Smooth muscle cell (in vitro differentiated cells): ENCODE data around the gene S1PR3. TPM values are rescaled to one million over a fixed set of nuclear protein-coding genes. Genes with fewer than 3 reads are reported as not detected.

ENCODE experiments used
- DNase-seq: peaks from one replicate; lab custom pipeline; 2025; ENCODE audit not compliant: unreplicated experiment; lab: John Stamatoyannopoulos, UW
- H2AFZ ChIP-seq: fragments of 200-600 bp; sonication (generic); 2 replicates; pipeline ENCODE4 v1.6.0; 2016; ENCODE audit warnings: antibody characterized with exemption, low read depth, mild to moderate bottlenecking
- H3F3A ChIP-seq: fragments of 200-600 bp; sonication (generic); 2 replicates; pipeline ENCODE4 v1.6.0; 2017; ENCODE audit warnings: antibody characterized with exemption, low read depth
- H3K27ac ChIP-seq: fragments of 200-600 bp; sonication (generic); 2 replicates; pipeline ENCODE4 v1.5.1; 2016; ENCODE audit warnings: low read depth, mild to moderate bottlenecking
- H3K27me3 ChIP-seq: fragments of 200-600 bp; sonication (generic); 2 replicates; pipeline ENCODE4 v1.6.1; 2016; ENCODE audit warnings: low read depth, mild to moderate bottlenecking
- H3K36me3 ChIP-seq: fragments of 200-600 bp; sonication (generic); 2 replicates; pipeline ENCODE4 v1.5.1; 2016; ENCODE audit warnings: low read depth
- H3K4me1 ChIP-seq: fragments of 200-600 bp; sonication (generic); 2 replicates; pipeline ENCODE4 v1.5.1; 2016; ENCODE audit warnings: low read depth
- H3K4me2 ChIP-seq: fragments of 200-600 bp; sonication (generic); 2 replicates; pipeline ENCODE4 v1.6.0; 2016; ENCODE audit warnings: mild to moderate bottlenecking
- H3K4me3 ChIP-seq: fragments of 200-600 bp; sonication (generic); 2 replicates; pipeline ENCODE4 v1.5.1; 2016; ENCODE audit warnings: mild to moderate bottlenecking
- H3K79me2 ChIP-seq: fragments of 200-600 bp; sonication (generic); 2 replicates; pipeline ENCODE4 v1.6.0; 2016; ENCODE audit warnings: low read depth, mild to moderate bottlenecking
- H3K9ac ChIP-seq: fragments of 200-600 bp; sonication (generic); 2 replicates; pipeline ENCODE4 v1.6.0; 2016; ENCODE audit warnings: low read depth
- H3K9me3 ChIP-seq: fragments of 200-600 bp; sonication (generic); replicated peaks from 2 replicates; pipeline ENCODE4 v1.5.1; 2016; ENCODE audit warnings: low read depth
- H4K20me1 ChIP-seq: fragments of 200-600 bp; sonication (generic); 2 replicates; pipeline ENCODE4 v1.6.0; 2016; ENCODE audit warnings: low read depth
- WGBS: methylation state at CpG from one replicate; pipeline ENCODE4 v1.1.7; 2016; ENCODE audit warnings: low lambda C conversion rate; 5-methylcytosine and 5-hydroxymethylcytosine counted together
- polyA plus RNA-seq: library from polyadenylated mRNA; unstranded; fragments of >200 nt; fragmentation: Nextera tagmentation; extraction: Ambion mirVana; gene quantifications from 2 replicates; pipeline ENCODE4 v1.2.1, GENCODE V29; 2016
- total RNA-seq: library from RNA; depleted of rRNA; stranded (reverse); fragments of >200 nt; gene quantifications from 2 replicates; pipeline ENCODE4 v1.2.3, GENCODE V29; 2014
- TF ChIP-seq, protein P1 (sequence below): fragments of 200-600 bp; sonication (generic); IDR thresholded peaks from 2 replicates; pipeline ENCODE4 v1.5.1; 2017; ENCODE audit warnings: borderline replicate concordance, mild to moderate bottlenecking, antibody characterized with exemption; ENCODE audit not compliant: insufficient read depth, poor library complexity, severe bottlenecking

The S1PR3 gene
- total and polyA plus RNA-seq, 2 experiments from 2014 or later = 184 to 246 TPM

- no peaks in the 10 kb centered on the region for H3K4me1 ChIP-seq
- no peaks in the 10 kb centered on the region for H3K27me3 ChIP-seq
- WGBS = 90% methylated on average over 5 of the region's 5 CpGs
- no peak overlapping the region for H3K4me3 ChIP-seq
- no peak overlapping the region for H3K9ac ChIP-seq
- no peaks in the 10 kb centered on the region for H3F3A ChIP-seq
- H3K27ac ChIP-seq = no peak overlapping the region
- H3K79me2 ChIP-seq = no peaks in the 10 kb centered on the region
- no peaks in the 10 kb centered on the region for H3K9me3 ChIP-seq
- TF ChIP-seq, protein P1, sequence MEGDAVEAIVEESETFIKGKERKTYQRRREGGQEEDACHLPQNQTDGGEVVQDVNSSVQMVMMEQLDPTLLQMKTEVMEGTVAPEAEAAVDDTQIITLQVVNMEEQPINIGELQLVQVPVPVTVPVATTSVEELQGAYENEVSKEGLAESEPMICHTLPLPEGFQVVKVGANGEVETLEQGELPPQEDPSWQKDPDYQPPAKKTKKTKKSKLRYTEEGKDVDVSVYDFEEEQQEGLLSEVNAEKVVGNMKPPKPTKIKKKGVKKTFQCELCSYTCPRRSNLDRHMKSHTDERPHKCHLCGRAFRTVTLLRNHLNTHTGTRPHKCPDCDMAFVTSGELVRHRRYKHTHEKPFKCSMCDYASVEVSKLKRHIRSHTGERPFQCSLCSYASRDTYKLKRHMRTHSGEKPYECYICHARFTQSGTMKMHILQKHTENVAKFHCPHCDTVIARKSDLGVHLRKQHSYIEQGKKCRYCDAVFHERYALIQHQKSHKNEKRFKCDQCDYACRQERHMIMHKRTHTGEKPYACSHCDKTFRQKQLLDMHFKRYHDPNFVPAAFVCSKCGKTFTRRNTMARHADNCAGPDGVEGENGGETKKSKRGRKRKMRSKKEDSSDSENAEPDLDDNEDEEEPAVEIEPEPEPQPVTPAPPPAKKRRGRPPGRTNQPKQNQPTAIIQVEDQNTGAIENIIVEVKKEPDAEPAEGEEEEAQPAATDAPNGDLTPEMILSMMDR = no peak
- H3K4me2 ChIP-seq = no peak overlapping the region
- no peak overlapping the region for H2AFZ ChIP-seq
- DNase-seq = no peak
- H3K36me3 ChIP-seq = no peaks in the 10 kb centered on the region
- H4K20me1 ChIP-seq = no peaks in the 10 kb centered on the region
These were observed 31.4 kb upstream of the S1PR3 start for GRCh38 chr9:88959727-88960469.

- Histone ChIP-seq H2AFZ (no peak overlapping the region), H3K27ac (no peak overlapping the region), H3K4me1 (no peaks in the 10 kb centered on the region), H3K9me3 (no peaks in the 10 kb centered on the region), H3K36me3 (no peaks in the 10 kb centered on the region), H3K9ac (no peak overlapping the region), H3F3A (no peaks in the 10 kb centered on the region), H3K79me2 (no peaks in the 10 kb centered on the region), H3K4me2 (no peak overlapping the region), H3K27me3 (no peaks in the 10 kb centered on the region), H3K4me3 (no peak overlapping the region), H4K20me1 (no peaks in the 10 kb centered on the region)
- 96% methylated on average over 3 of the region's 3 CpGs for WGBS
- DNase-seq = no peak
- TF ChIP-seq, protein P1 = no peak
These were observed 30.6 kb upstream of the S1PR3 start for GRCh38 chr9:88960632-88961031.

DNA sequence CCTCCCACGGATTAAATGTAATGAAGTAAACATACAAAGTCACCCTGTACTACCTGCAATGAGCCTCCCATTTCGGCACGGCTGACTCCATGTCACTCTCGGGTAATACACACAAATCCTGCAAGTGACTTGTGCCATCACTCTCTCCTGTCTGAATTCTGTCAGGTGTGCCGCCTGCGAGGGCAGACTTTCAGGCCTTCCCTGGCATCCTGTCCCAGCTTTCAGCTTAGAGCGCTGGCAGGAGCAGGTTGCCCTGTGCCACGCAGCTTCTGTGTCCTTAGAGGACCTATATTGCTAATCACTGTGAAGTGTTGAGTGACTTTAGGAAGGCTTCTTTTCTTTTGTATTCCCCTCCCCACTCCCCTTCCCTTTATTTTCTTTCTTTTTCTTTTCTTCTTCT, 25.8 kb upstream of the S1PR3 start:
- Histone ChIP-seq H3K9ac (no peak overlapping the region), H4K20me1 (no peaks in the 10 kb centered on the region), H3K27me3 (no peaks in the 10 kb centered on the region), H3K4me3 (no peak overlapping the region), H3K79me2 (no peaks in the 10 kb centered on the region), H3K36me3 (no peaks in the 10 kb centered on the region), H2AFZ (no peak overlapping the region), H3F3A (no peaks in the 10 kb centered on the region), H3K4me1 (no peaks in the 10 kb centered on the region), H3K9me3 (no peaks in the 10 kb centered on the region), H3K27ac (no peak overlapping the region), H3K4me2 (no peak overlapping the region)
- no peak for DNase-seq
- TF ChIP-seq, protein P1 = no peak
- 96% methylated on average over 8 of the region's 8 CpGs for WGBS
